GM19025 (cell line): ENCODE data around the gene UTS2B.

Experiments used
- ATAC-seq: cut with Tn5 transposase; IDR thresholded peaks from one replicate; pipeline ENCODE4 v1.9.1; 2021; ENCODE audit warnings: mild to moderate bottlenecking, low read depth, moderate library complexity; ENCODE audit not compliant: unreplicated experiment

Gene UTS2B

DNA sequence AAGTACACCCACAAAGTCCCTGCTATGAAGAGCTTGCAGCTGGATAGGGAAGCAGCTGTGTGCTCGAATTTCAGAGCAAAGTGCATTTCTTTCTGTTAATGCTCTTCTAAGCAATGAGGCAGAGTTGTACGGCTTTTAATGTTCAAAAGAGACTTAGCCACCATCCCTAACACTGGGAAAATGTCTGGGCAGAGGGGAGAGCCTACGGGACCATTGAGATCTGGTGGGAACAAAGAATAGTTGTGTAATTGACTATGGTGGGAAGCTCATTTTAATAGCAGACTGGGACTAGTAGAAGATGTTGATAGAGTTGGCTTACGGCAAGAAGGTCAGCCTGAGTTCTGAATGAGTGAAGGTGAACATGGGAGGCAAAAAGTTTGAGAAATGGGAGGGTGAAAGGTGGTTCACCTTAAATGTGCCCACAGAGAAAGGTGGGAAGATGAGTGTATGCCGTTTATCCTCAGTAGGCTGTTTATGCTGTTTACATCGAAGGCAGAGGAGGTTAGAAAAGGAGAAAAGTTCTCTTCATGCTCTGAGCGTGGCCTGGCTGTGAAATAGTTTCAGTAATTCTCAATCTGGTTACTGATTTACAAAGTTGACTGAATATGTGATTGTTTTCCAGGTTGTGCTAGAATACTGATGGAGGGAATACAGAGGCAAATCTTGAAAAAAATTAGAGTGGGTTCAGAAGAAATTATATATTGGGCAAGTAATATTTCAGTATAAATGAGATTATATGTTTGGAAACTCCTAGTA is 22.9 kb upstream of the UTS2B start:
- no peak for ATAC-seq

- ATAC-seq = no peak
Observed at GRCh38 chr3:191352014-191352413, 21.7 kb upstream of the UTS2B start.

- ATAC-seq = no peak
Observed at GRCh38 chr3:191350396-191351090, 20.2 kb upstream of the UTS2B start.

- no peak for ATAC-seq
Observed at GRCh38 chr3:191348098-191348497, 17.8 kb upstream of the UTS2B start.

- ATAC-seq = no peak
Observed at GRCh38 chr3:191347228-191347627, 16.9 kb upstream of the UTS2B start.

DNA sequence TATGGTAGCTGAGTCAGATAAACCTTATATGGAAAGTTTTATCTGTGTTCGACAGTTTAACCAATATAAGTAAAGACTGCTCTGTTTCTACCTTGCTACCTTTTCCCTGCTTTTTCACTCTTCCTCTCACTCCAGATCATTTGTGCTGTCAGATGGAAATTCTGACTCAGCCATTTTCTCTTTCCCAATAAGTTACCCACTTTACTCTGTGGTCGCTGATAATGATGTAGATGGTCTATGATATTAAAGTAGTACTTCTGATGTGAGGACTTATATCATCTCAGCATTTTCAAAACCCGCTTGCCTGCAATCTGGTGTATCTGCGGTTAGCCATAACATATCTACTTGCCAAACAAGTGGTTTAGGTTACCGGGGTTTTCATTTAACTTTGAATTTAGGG is 15.0 kb upstream of the UTS2B start:
- ATAC-seq = no peak

- no peak for ATAC-seq
Observed at GRCh38 chr3:191343913-191344312, 13.6 kb upstream of the UTS2B start.

DNA sequence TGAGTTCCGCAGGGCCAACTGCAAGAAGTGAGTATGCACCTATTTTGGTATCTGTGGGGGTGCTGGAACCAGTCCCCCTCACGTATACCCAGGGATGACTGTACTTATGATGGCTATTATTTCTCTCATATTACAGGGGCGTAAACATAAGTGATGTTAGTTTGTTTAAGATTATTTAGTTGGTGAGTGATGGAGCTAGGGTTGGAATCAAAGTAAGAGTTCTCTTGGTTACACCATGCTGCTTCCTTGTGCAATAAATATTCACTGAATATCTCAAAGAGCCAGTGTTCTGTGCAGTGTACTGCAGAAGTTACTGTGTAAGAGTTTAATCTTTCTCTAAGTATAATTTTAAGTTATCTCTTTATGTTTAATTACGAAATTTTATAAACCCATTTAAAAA is 12.8 kb upstream of the UTS2B start:
- no peak for ATAC-seq

GRCh38 chr3:191342411-191342810 is 12.1 kb upstream of the UTS2B start:
- no peak for ATAC-seq

DNA sequence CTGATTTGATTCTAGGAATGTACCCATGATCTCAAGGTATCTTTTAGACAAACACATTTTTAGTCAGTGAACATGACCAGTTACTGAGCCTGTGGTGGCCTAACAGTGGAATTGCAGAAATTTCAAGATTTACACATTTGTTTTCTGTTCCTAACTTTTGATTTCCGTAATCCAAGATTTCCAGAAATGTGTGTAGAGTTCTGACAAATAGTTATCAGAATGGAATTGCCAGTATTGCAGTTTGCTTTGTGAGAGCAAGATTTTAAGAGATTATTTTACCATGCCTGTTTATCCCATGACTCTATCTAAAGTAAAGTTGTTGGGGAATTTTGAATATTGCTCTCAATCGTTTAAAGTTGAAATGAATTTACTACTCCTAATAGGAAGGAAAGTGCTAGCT is 11.7 kb upstream of the UTS2B start:
- ATAC-seq = no peak

- no peak for ATAC-seq
Observed at GRCh38 chr3:191340966-191341365, 10.6 kb upstream of the UTS2B start.

- ATAC-seq = no peak
Observed at GRCh38 chr3:191340351-191340750, 10.0 kb upstream of the UTS2B start.

DNA sequence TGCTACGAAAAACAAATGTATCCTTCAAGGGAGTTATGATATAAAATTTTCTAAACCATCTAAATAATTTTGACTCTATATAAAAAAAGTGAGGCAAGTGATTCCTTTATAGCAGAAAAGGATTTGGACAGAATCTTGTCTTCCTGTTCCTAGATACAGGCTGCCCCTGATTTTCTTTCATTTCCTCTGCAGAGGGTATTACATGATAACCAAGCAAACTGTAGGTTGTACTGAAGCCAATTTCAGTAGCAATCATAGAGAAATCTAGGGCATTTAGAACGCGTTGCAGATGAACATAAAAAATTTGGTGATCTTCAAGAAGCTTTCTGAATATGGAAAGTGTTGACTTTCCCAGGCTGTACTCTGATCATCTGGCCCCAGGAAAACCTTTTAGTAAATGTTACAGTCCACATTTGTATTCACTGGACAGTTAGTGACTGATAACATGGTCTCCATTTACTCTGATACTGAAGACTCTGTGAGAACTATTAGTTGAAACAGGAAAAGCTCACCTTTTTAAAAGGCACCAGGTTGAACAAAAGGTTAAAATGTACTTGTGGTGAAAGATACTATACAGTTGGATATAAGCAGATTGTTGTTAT is 9.1 kb upstream of the UTS2B start:
- no peak for ATAC-seq

GRCh38 chr3:191338177-191338488 is 7.8 kb upstream of the UTS2B start:
- ATAC-seq = no peak

DNA sequence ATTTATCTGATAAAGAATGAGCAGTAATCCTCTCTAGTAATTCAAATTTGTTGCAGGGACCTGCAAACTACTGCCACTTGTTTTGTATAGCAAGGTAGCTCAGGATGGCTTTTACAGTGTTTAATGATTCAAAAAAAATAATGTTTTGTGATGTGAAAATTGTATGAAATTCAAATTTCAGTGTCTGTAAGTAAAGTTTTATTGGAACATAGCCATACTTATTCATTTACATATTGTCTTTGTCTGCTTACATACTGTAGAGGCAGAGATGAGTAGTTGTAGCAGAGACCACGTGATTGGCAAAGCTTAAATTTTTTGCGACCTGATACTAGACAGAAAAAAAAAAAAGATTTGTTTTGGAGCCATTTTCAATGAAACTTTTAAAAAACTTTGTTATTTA is 6.5 kb upstream of the UTS2B start:
- no peak for ATAC-seq

DNA sequence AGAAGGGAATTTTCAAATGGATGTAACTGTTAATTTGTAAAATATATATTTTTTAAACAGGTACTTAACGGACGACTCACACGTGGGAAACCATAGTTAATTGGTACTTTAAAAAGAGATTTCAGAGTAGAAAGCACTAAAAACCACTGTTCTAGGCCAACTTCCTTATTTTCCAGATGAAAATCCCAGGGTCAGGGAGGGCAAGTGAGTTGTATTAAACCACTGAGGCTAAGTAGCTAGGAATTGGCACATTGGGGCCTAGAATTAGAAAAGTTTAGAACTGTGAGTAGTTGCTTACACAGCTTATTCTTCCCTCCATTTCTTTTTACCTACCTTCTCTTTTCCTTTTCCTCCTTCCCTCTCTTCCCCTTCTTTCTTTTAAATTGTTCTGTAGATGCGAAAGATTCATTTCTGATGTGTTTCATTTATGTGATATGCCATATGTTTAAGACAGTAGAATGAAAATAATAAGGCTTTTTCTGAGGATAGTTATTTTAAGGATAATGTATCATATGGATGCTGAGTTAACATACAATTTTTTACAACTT is 4.1 kb upstream of the UTS2B start:
- no peak for ATAC-seq

- no peak for ATAC-seq
Observed at GRCh38 chr3:191333298-191333880, 3.1 kb upstream of the UTS2B start.

DNA sequence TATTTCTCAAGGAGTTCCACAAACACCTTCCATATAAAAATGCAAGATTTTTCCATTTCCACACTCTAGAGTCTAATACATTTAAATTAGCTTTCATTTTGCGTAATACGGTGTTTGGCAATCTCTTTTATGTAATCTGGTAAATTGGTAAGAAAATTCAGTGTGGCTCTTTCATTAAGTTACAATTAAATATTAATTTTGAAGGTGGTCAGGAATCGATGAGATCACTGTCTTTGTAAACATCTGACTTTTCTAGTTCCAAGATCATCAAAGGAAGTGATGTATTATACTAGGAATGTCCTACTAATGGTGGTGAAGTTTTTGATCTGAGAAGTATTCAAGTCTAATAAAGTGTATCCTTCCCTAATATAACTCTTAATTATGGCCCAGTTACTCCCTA is 1.1 kb upstream of the UTS2B start:
- ATAC-seq = no peak

GRCh38 chr3:191330530-191331048 is 263 bp upstream of the UTS2B start:
- no peak for ATAC-seq

GRCh38 chr3:191328962-191329653 is 1.2 kb downstream of the UTS2B start, which contains the start of gene CCDC50:
Gene CCDC50, plus strand, starts transcription at chr3:191329394. Its CDS starts 281 bp downstream, at chr3:191329675.
- ATAC-seq = peak; percentile 75
